ENCODE data around the gene IL13.
A peak's percentile ranks its signal among the peaks of the same experiment; 100 is the strongest.

IL13 gene

GRCh38 chr5:132653716-132654115 is 4.3 kb upstream of the IL13 start:
- H3K4me3 ChIP-seq: no peak overlapping the region
- no peak overlapping the region for H3K27ac ChIP-seq

GRCh38 chr5:132655821-132656773 is 1.9 kb upstream of the IL13 start:
- peak overlapping the region in 6 of 7 experiments; percentile 5 to 33 (median 18) for H3K4me3 ChIP-seq
- no peak overlapping the region for H3K27ac ChIP-seq

DNA sequence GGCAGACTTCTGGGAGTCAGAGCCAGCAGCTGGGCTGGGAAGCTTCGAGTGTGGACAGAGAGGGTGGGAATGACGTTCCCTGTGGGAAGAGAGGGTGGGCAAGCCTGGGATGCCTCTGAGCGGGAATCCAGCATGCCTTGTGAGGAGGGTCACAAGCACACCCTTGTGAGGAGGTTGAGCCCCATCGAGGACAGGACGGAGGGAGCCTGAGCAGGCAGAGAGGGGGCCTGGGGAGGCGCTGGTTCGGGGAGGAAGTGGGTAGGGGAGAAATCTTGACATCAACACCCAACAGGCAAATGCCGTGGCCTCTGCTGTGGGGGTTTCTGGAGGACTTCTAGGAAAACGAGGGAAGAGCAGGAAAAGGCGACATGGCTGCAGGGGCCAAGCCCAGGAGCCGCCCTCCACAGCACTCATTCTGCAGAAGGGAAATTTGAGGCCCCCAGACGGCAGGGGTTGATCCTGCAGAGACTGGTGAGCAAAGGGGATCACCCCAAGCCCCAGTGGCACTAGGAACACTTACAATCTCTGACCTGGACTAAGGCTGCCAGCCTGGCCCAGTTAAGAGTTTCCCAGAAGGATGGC is 1.1 kb upstream of the IL13 start:
- no peak overlapping the region for H3K27ac ChIP-seq
- peak overlapping the region in 3 of 7 experiments; percentile 5 to 33 (median 24) for H3K4me3 ChIP-seq

- no peak overlapping the region for H3K4me3 ChIP-seq
- H3K27ac ChIP-seq: no peak overlapping the region
Observed at GRCh38 chr5:132658381-132659302, 669 bp downstream of the IL13 start.

- H3K27ac ChIP-seq: no peak overlapping the region
Observed at GRCh38 chr5:132659598-132660493, 1.9 kb downstream of the IL13 start.

DNA sequence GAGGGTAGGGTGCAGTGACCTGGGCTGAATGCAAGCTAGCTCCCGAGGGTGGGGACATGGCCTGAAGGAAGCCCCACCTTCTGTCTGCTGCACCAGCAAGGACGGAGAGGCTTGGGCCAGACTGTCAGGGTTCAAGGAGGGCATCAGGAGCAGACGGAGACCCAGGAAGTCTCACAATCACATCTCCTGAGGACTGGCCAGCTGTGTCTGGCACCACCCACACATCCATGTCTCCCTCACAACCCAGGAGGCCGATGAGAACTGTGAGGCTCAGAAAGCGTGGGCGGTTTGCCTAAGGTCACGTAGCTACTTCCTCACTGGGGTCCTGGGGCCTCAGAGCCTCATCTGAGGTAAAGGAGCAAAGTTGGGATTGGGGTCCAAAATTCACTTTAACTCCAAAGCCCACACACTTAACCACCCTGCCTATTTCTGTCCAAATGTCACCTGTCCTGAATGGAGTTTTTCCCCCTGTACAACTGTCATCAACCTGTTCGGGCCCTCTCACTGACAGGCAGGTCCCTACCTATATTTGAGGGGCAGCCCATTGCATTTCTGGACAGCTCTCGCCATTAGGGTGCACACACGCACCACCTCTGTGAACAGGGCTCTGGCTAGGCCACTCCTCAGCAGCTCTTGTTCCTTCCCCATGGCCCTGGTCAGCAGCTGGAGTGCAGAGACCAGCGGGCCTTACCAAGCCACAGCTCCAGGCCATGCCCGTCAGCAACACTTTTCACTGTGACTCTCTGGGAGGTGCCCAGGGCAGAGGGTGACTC is 3.4 kb downstream of the IL13 start:
- no peak overlapping the region for H3K4me3 ChIP-seq
- no peak overlapping the region for H3K27ac ChIP-seq

More at GRCh38 chr5:132659598-132660493, 1.9 kb downstream of the IL13 start:
- H3K4me3 ChIP-seq: no peak overlapping the region

- H3K27ac ChIP-seq: no peak overlapping the region
- H3K4me3 ChIP-seq: no peak overlapping the region
Observed at GRCh38 chr5:132662004-132662401, 4.0 kb downstream of the IL13 start.

- H3K27ac ChIP-seq: peak overlapping the region in 5 of 21 experiments; percentile 13 to 63 (median 42)
- H3K4me3 ChIP-seq: no peak overlapping the region
Observed at GRCh38 chr5:132662925-132663770, 5.2 kb downstream of the IL13 start.

- Histone ChIP-seq H3K27ac (peak overlapping the region in 4 of 21 experiments; percentile 13 to 52 (median 36)), H3K4me3 (no peak overlapping the region)
Observed at GRCh38 chr5:132663771-132664695, 6.1 kb downstream of the IL13 start.

GRCh38 chr5:132664696-132665209 is 6.8 kb downstream of the IL13 start:
- no peak overlapping the region for H3K4me3 ChIP-seq
- H3K27ac ChIP-seq: no peak overlapping the region

- Histone ChIP-seq H3K4me3 (no peak overlapping the region), H3K27ac (no peak overlapping the region)
Observed at GRCh38 chr5:132665574-132666080, 7.7 kb downstream of the IL13 start.

GRCh38 chr5:132666310-132667123 is 8.5 kb downstream of the IL13 start:
- H3K27ac ChIP-seq: no peak overlapping the region
- no peak overlapping the region for H3K4me3 ChIP-seq

GRCh38 chr5:132667309-132667708 is 9.3 kb downstream of the IL13 start:
- Histone ChIP-seq H3K4me3 (no peak overlapping the region), H3K27ac (no peak overlapping the region)

GRCh38 chr5:132667761-132668705 is 10.1 kb downstream of the IL13 start:
- Histone ChIP-seq H3K4me3 (no peak overlapping the region), H3K27ac (no peak overlapping the region)

Measured in skin epidermis (tissue), 12 donors.